Activated CD8-positive, alpha-beta memory T cell treated with anti-CD3 and anti-CD28 coated beads, Interleukin-2, amount 50 U/mL, for 48 hours (primary cell): ENCODE measurements around the gene NAPEPLD.
"Not testable (repeated sequence)": the region's sequence is repeated elsewhere in the genome, so short reads cannot be mapped to it uniquely, and the experiment has no call there.

Experiments used
- DNase-seq: peaks from one replicate; pipeline ENCODE4 v3.0.0-alpha.2; 2020

NAPEPLD gene

GRCh38 chr7:103106005-103106702 lies 42.7 kb downstream of the NAPEPLD start:
- no peak for DNase-seq

- no peak for DNase-seq
Measured at GRCh38 chr7:103101543-103101942, 47.4 kb downstream of the NAPEPLD start.

GRCh38 chr7:103100348-103100747 lies 48.6 kb downstream of the NAPEPLD start:
- no peak for DNase-seq

GRCh38 chr7:103097041-103097440 lies 51.9 kb downstream of the NAPEPLD start:
- DNase-seq: no peak

- not testable (repeated sequence) for DNase-seq
Measured at GRCh38 chr7:103095558-103095957, 53.3 kb downstream of the NAPEPLD start.

- DNase-seq: no peak
Measured at GRCh38 chr7:103094102-103094501, 54.8 kb downstream of the NAPEPLD start.

GRCh38 chr7:103093429-103093828 lies 55.5 kb downstream of the NAPEPLD start:
- DNase-seq: no peak

- DNase-seq: not testable (repeated sequence)
Measured at GRCh38 chr7:103092321-103092720, 56.6 kb downstream of the NAPEPLD start.

GRCh38 chr7:103083210-103083609 lies 65.7 kb downstream of the NAPEPLD start:
- DNase-seq: no peak

- no peak for DNase-seq
Measured at GRCh38 chr7:103082497-103082896, 66.4 kb downstream of the NAPEPLD start.

GRCh38 chr7:103080923-103081322 lies 68.0 kb downstream of the NAPEPLD start:
- DNase-seq: no peak

GRCh38 chr7:103079836-103080235 lies 69.1 kb downstream of the NAPEPLD start:
- no peak for DNase-seq

GRCh38 chr7:103078226-103078625 lies 70.7 kb downstream of the NAPEPLD start:
- not testable (repeated sequence) for DNase-seq

- no peak for DNase-seq
Measured at GRCh38 chr7:103077318-103077717, 71.6 kb downstream of the NAPEPLD start.

- no peak for DNase-seq
Measured at GRCh38 chr7:103076764-103077163, 72.1 kb downstream of the NAPEPLD start.

- peak; percentile 86 for DNase-seq
Measured at GRCh38 chr7:103075337-103075918, 73.5 kb downstream of the NAPEPLD start.

- peak; percentile 95 for DNase-seq
Measured at GRCh38 chr7:103074519-103075336, 74.2 kb downstream of the NAPEPLD start, which contains the start of the genes ARMC10 and FBXL13. ARMC10 (plus strand) TSS chr7:103075140; CDS start chr7:103075273, 133 bp downstream. FBXL13 (minus strand) TSS chr7:103074796.

- no peak for DNase-seq
Measured at GRCh38 chr7:103073989-103074518, 74.8 kb downstream of the NAPEPLD start.

- no peak for DNase-seq
Measured at GRCh38 chr7:103071000-103071399, 77.9 kb downstream of the NAPEPLD start.

- no peak for DNase-seq
Measured at GRCh38 chr7:103068414-103069403, 80.2 kb downstream of the NAPEPLD start.

- peak; percentile 80 for DNase-seq
Measured at GRCh38 chr7:103065667-103066066, 83.2 kb downstream of the NAPEPLD start.

- no peak for DNase-seq
Measured at GRCh38 chr7:103063895-103064294, 85.0 kb downstream of the NAPEPLD start.
